HEK293T (cell line): Measurements from ENCODE around the gene CRIM1.

Experiments
- ARNT ChIP-seq: fragments of 450-650 bp; IDR thresholded peaks from 2 replicates; pipeline ENCODE4 v1.6.1; 2017; ENCODE audit warnings: mild to moderate bottlenecking
- CTBP1 ChIP-seq: fragments of 450-650 bp; IDR thresholded peaks from 2 replicates; pipeline ENCODE4 v1.6.1; 2016; ENCODE audit warnings: borderline replicate concordance
- ELF4 ChIP-seq: fragments of 450-650 bp; IDR thresholded peaks from 2 replicates; pipeline ENCODE4 v1.6.1; 2017; ENCODE audit warnings: antibody characterized with exemption
- FOXA1 ChIP-seq: fragments of 450-650 bp; IDR thresholded peaks from 2 replicates; pipeline ENCODE4 v1.6.1; 2016; ENCODE audit warnings: mild to moderate bottlenecking
- FOXK2 ChIP-seq: fragments of 450-650 bp; IDR thresholded peaks from 2 replicates; pipeline ENCODE4 v1.6.1; 2016; ENCODE audit warnings: mild to moderate bottlenecking
- FOXM1 ChIP-seq: fragments of 450-650 bp; IDR thresholded peaks from 2 replicates; pipeline ENCODE4 v1.6.1; 2017; ENCODE audit warnings: mild to moderate bottlenecking, borderline replicate concordance
- LEF1 ChIP-seq: fragments of 450-650 bp; IDR thresholded peaks from 2 replicates; pipeline ENCODE4 v1.6.1; 2017; ENCODE audit warnings: mild to moderate bottlenecking, borderline replicate concordance
- SP1 ChIP-seq: fragments of 450-650 bp; IDR thresholded peaks from 2 replicates; pipeline ENCODE4 v1.6.1; 2017
- SUZ12 ChIP-seq: fragments of 450-650 bp; IDR thresholded peaks from 2 replicates; pipeline ENCODE4 v1.6.1; 2016; ENCODE audit warnings: mild to moderate bottlenecking
- TARDBP ChIP-seq: fragments of 450-650 bp; IDR thresholded peaks from 2 replicates; pipeline ENCODE4 v1.6.1; 2016

DNA sequence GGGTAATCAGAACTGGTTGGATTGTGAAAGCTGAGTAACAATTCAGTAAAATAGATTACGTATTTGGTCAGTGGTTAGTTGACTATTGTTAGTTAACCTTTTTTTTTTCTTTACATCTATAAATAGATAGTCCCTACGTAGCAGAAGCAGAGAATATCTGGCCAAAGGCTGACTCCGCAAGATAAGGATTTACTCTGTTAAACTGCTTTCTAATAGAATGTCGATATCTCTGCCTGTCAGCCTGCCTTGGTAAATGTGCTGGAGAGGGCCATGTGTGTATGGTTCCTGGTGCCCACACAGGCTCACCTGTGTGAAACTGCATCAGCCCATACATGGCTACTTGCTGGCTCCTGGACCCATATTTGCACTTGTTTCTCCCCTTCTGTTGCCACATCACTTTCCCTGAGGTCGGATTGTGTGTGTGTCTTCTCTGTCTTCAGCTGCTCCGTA is 94.4 kb downstream of the CRIM1 start:
- TF ChIP-seq SP1: no peak
- TF ChIP-seq ARNT: no peak
- TF ChIP-seq FOXA1: no peak
- TF ChIP-seq FOXM1: no peak
- TF ChIP-seq SUZ12: no peak
- no peak for TF ChIP-seq FOXK2
- no peak for TF ChIP-seq LEF1
- TF ChIP-seq TARDBP: no peak
- no peak for TF ChIP-seq ELF4
- no peak for TF ChIP-seq CTBP1
